Lower leg skin (tissue), 3 donors: ENCODE data around the gene TMSB10.

Source experiments
- CTCF ChIP-seq, 3 donors: fragments of 450-650 bp; IDR thresholded peaks; one replicate each; pipeline ENCODE4 v1.5.1; 2016; ENCODE audit warnings: antibody characterized with exemption in 3 of 3, mild to moderate bottlenecking in 3 of 3, moderate library complexity in 2 of 3
- POLR2A ChIP-seq, 2 donors: fragments of 450-650 bp; IDR thresholded peaks; one replicate each; pipeline ENCODE4 v1.6.1; 2016 to 2017; ENCODE audit warnings: antibody characterized with exemption in 2 of 2, mild to moderate bottlenecking in 1 of 2, moderate library complexity in 1 of 2

GRCh38 chr2:84904151-84904550, 1.3 kb upstream of the TMSB10 start:
- no peak for TF ChIP-seq CTCF (IDR thresholded peaks at IDR 0.05)
- TF ChIP-seq POLR2A (IDR thresholded peaks at IDR 0.05) = no peak
